MCF 10A (cell line): ENCODE measurements around the gene HDAC7. TPM values are rescaled to one million over a fixed set of nuclear protein-coding genes. Genes with fewer than 3 reads are reported as not detected.

Experiments used
- BruUV-seq: library from RNA; stranded (reverse); fragments of 400-500 nt; replicated peaks from 2 replicates; lab custom pipeline; 2021; lab: Mats Ljungman, UMichigan
- CTCF ChIA-PET: fragments of 300-600 bp; sonication (Branson Sonifier 250); formaldehyde crosslinking; extraction: SDS; loops from one replicate; lab custom pipeline; 2021; ENCODE audit warnings: antibody characterized with exemption, inconsistent platforms; lab: Yijun Ruan, JAX
- POLR2A ChIA-PET: fragments of 300-600, 350-650 bp; sonication (Branson Sonifier 250); formaldehyde crosslinking; extraction: SDS; loops from one replicate; lab custom pipeline; 2020; ENCODE audit warnings: antibody characterized with exemption, inconsistent platforms; lab: Yijun Ruan, JAX
- DNase-seq: peaks from one replicate; pipeline ENCODE4 v3.0.0-alpha.2; 2018; ENCODE audit not compliant: unreplicated experiment
- H3K27ac Mint-ChIP-seq: one replicate; pipeline ENCODE4 v1.8.0; 2022; ENCODE audit warnings: mild to moderate bottlenecking, low read depth, mixed read lengths; ENCODE audit not compliant: unreplicated experiment
- H3K27me3 Mint-ChIP-seq: one replicate; pipeline ENCODE4 v1.8.0; 2022; ENCODE audit warnings: mixed read lengths; ENCODE audit not compliant: insufficient read depth, unreplicated experiment
- H3K36me3 Mint-ChIP-seq: one replicate; pipeline ENCODE4 v1.8.0; 2022; ENCODE audit warnings: mild to moderate bottlenecking, moderate library complexity, mixed read lengths; ENCODE audit not compliant: insufficient read depth, unreplicated experiment
- H3K4me1 Mint-ChIP-seq: one replicate; pipeline ENCODE4 v1.8.0; 2022; ENCODE audit warnings: mixed read lengths; ENCODE audit not compliant: insufficient read depth, unreplicated experiment
- H3K4me3 Mint-ChIP-seq: one replicate; pipeline ENCODE4 v1.8.0; 2022; ENCODE audit warnings: mild to moderate bottlenecking, moderate library complexity, mixed read lengths; ENCODE audit not compliant: unreplicated experiment
- H3K9me3 Mint-ChIP-seq: one replicate; pipeline ENCODE4 v1.8.0; 2022; ENCODE audit warnings: mixed read lengths; ENCODE audit not compliant: unreplicated experiment
- CTCF ChIP-seq: fragments of 200-600 bp; IDR thresholded peaks from one replicate; pipeline ENCODE4 v1.8.0; 2022; ENCODE audit warnings: antibody characterized with exemption, mild to moderate bottlenecking; ENCODE audit not compliant: unreplicated experiment
- intact Hi-C: fragments of 100-400 bp; cut with micrococcal nuclease; formaldehyde crosslinking; loops from 2 replicates; pipeline ENCODE4 v1.14.1; 2022
- total RNA-seq: library from RNA; stranded (reverse); gene quantifications from 2 replicates; pipeline ENCODE4 v1.2.3, GENCODE V29; 2022

Gene HDAC7
- total RNA-seq, 1 experiment from 2014 or later = 80.1 TPM

- no peaks in the 10 kb centered on the region for H3K36me3 Mint-ChIP-seq
- no peaks in the 10 kb centered on the region for H3K9me3 Mint-ChIP-seq
- ChIA-PET POLR2A (interaction anchor here (0.6 kb wide), 1 partner anchor 95 kb away, joined by 4 read pairs; no protein-coding TSS in a partner anchor), CTCF (interaction anchor here (0.8 to 7.8 kb wide), 5 partner anchors 9 to 100 kb away, joined by 3 to 843 read pairs (median 4); partner anchors contain the start of gene SLC48A1)
- H3K27me3 Mint-ChIP-seq = no peaks in the 10 kb centered on the region
- peaks cover 14% of the 10 kb centered on the region for H3K4me1 Mint-ChIP-seq
- H3K27ac Mint-ChIP-seq = no peak overlapping the region
- no peak for DNase-seq
- no peak for TF ChIP-seq CTCF
- no TSS peak for BruUV-seq
- intact Hi-C loops = no loop called here
- no peak overlapping the region for H3K4me3 Mint-ChIP-seq
Measured at GRCh38 chr12:47737936-47738594, 81.6 kb downstream of the HDAC7 start.

GRCh38 chr12:47736877-47737676 lies 82.6 kb downstream of the HDAC7 start:
- peak; percentile 59 for DNase-seq
- POLR2A ChIA-PET = no interaction called here
- intact Hi-C loops = no loop called here

GRCh38 chr12:47736216-47736615 lies 83.5 kb downstream of the HDAC7 start:
- intact Hi-C loops = no loop called here
- Mint-ChIP-seq H3K27ac (no peak overlapping the region), H3K27me3 (no peaks in the 10 kb centered on the region), H3K36me3 (no peaks in the 10 kb centered on the region), H3K4me1 (peaks cover 11% of the 10 kb centered on the region), H3K4me3 (no peak overlapping the region), H3K9me3 (no peaks in the 10 kb centered on the region)
- POLR2A ChIA-PET = no interaction called here
- TF ChIP-seq CTCF = no peak
- CTCF ChIA-PET = interaction anchor here (0.6 to 4.4 kb wide), 11 partner anchors 8 to 102 kb away, joined by 3 to 25 read pairs (median 4); no protein-coding TSS in a partner anchor
- BruUV-seq = no TSS peak
- no peak for DNase-seq

More at GRCh38 chr12:47736877-47737676, 82.6 kb downstream of the HDAC7 start:
- CTCF ChIA-PET = interaction anchor here (0.6 to 4.4 kb wide), 11 partner anchors 8 to 101 kb away, joined by 3 to 25 read pairs (median 4); no protein-coding TSS in a partner anchor
- Mint-ChIP-seq H3K27ac (no peak overlapping the region), H3K4me1 (peaks cover 14% of the 10 kb centered on the region), H3K27me3 (no peaks in the 10 kb centered on the region), H3K4me3 (no peak overlapping the region), H3K9me3 (no peaks in the 10 kb centered on the region), H3K36me3 (no peaks in the 10 kb centered on the region)
- BruUV-seq = no TSS peak
- no peak for TF ChIP-seq CTCF

GRCh38 chr12:47735649-47736048 lies 84.1 kb downstream of the HDAC7 start:
- Mint-ChIP-seq H3K4me1 (peaks cover 10% of the 10 kb centered on the region), H3K27ac (no peak overlapping the region), H3K4me3 (no peak overlapping the region), H3K36me3 (no peaks in the 10 kb centered on the region), H3K9me3 (no peaks in the 10 kb centered on the region), H3K27me3 (no peaks in the 10 kb centered on the region)
- DNase-seq = no peak
- BruUV-seq = no TSS peak
- ChIA-PET CTCF (interaction anchor here (2.0 to 4.4 kb wide), 4 partner anchors 9 to 102 kb away, joined by 5 to 25 read pairs (median 16); no protein-coding TSS in a partner anchor), POLR2A (no interaction called here)
- intact Hi-C loops = no loop called here
- TF ChIP-seq CTCF = no peak
